BJ (cell line): Measurements from ENCODE around the gene ZBTB6. TPM values are rescaled to one million over a fixed set of nuclear protein-coding genes. Genes with fewer than 3 reads are reported as not detected.

Source experiments
- CTCF ChIA-PET: fragments of 350-600 bp; formaldehyde crosslinking; extraction: SDS; loops from one replicate; lab custom pipeline; 2021; ENCODE audit warnings: antibody characterized with exemption, inconsistent platforms; lab: Yijun Ruan, JAX
- POLR2A ChIA-PET: fragments of 300-600 bp; sonication (Branson Sonifier 250); formaldehyde crosslinking; extraction: SDS; loops from one replicate; lab custom pipeline; 2021; ENCODE audit warnings: antibody characterized with exemption; lab: Charles Lee
- DNase-seq: peaks from one replicate; pipeline ENCODE4 v3.0.0-alpha.2; 2011; ENCODE audit warnings: low read depth
- H3K27me3 ChIP-seq: 2 replicates; pipeline ENCODE4 v1.6.0; 2011; ENCODE audit warnings: low read length; ENCODE audit not compliant: control insufficient read depth, insufficient read depth
- H3K36me3 ChIP-seq: 2 replicates; pipeline ENCODE4 v1.5.1; 2011; ENCODE audit warnings: low read length; ENCODE audit not compliant: control insufficient read depth, insufficient read depth
- H3K4me3 ChIP-seq: 2 replicates; pipeline ENCODE4 v1.5.1; 2011; ENCODE audit warnings: low read depth, mild to moderate bottlenecking, control low read depth, low read length
- CTCF ChIP-seq: IDR thresholded peaks from 2 replicates; pipeline ENCODE4 v1.5.1; 2011; ENCODE audit warnings: low read depth, mild to moderate bottlenecking, control low read depth, inconsistent platforms, low read length, moderate library complexity; ENCODE audit not compliant: insufficient read depth
- polyA plus RNA-seq: library from polyadenylated mRNA; depleted of rRNA; stranded (reverse); fragments of >200 nt; gene quantifications from 2 replicates; pipeline ENCODE4 v1.2.3, GENCODE V29; 2011

Gene ZBTB6
- polyA plus RNA-seq, 1 experiment = 2.5 TPM

DNA sequence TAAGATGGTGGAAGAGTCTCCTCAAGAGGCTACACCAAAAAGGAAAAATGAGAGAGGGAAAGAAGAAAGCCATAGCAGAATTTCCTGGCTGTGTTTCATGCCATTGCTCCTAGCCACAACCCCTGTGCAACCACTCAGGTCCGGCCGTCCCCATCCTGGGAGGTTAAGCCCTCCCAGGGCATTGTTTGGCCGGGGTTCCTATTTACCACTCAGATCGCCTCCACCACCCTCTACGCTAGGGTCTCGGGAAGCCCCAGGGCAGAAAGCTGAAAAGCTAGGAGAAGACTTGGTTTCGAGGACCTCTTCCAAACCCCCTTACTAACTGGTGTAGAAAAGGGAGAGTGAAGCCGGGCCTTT lies 8.7 kb downstream of the ZBTB6 start:
- Histone ChIP-seq H3K36me3 (no peaks in the 10 kb centered on the region; the same call in 1 of the 2 replicates), H3K4me3 (peak overlapping the region; percentile 61), H3K27me3 (no peaks in the 10 kb centered on the region)
- ChIA-PET CTCF (interaction anchor here (0.7 to 1.5 kb wide), 3 partner anchors 13 to 87 kb away, joined by 3 to 4 read pairs (median 3); no protein-coding TSS in a partner anchor), POLR2A (no interaction called here)
- DNase-seq = no peak
- no peak for TF ChIP-seq CTCF

- H3K27me3 ChIP-seq = no peaks in the 10 kb centered on the region
- TF ChIP-seq CTCF = no peak
- POLR2A ChIA-PET = no interaction called here
- no peaks in the 10 kb centered on the region; the same call in none of the 2 replicates for H3K36me3 ChIP-seq
- DNase-seq = no peak
- CTCF ChIA-PET = no interaction called here
- no peak overlapping the region for H3K4me3 ChIP-seq
Observed at GRCh38 chr9:122900791-122901190, 12.3 kb downstream of the ZBTB6 start.

DNA sequence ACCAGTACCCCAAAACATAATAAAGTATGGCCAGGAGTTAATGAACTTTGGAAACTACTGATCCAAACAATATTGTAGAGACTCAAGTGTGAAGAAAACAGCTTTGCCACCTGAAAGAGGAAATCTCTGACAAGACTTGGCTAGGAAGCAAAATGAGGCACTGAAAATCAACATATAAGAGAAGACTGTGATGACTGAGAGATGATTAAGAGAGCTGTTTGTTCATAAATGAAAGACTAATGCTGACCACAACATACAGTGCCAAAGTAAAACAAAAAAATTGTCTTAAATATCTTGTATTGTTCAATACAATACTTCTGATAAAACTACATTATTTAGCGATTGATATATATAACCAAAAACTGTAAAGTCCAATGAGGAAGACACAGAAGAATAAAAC lies 15.2 kb downstream of the ZBTB6 start:
- no peak for TF ChIP-seq CTCF
- peaks cover 2% of the 10 kb centered on the region for H3K36me3 ChIP-seq
- POLR2A ChIA-PET = no interaction called here
- no peaks in the 10 kb centered on the region for H3K27me3 ChIP-seq
- no peak for DNase-seq
- H3K4me3 ChIP-seq = no peak overlapping the region
- CTCF ChIA-PET = interaction anchor here (0.9 kb wide), 1 partner anchor 94 kb away, joined by 3 read pairs; no protein-coding TSS in a partner anchor

DNA sequence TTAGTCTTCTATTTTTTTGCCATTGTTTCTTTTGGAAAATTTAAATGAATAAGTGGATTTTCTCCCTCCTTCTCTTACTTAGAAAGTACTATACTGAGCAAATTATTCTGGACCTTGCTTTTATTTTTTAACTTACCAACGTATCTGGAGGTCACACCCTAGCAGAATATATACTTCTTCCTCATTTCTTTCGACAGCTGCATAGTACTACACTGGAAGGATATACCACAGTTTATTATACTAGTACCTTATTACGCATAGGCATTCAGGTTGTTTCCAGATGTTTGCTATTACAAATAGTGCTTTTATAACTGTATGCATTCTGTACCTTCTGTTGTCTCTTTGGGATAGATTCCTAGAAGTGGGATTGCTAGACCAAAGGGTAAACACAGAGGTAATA lies 24.6 kb downstream of the ZBTB6 start:
- Histone ChIP-seq H3K36me3 (peaks cover 4% of the 10 kb centered on the region), H3K4me3 (no peak overlapping the region), H3K27me3 (no peaks in the 10 kb centered on the region)
- ChIA-PET POLR2A (no interaction called here), CTCF (no interaction called here)
- no peak for DNase-seq
- TF ChIP-seq CTCF = no peak

- Histone ChIP-seq H3K4me3 (no peak overlapping the region), H3K27me3 (no peaks in the 10 kb centered on the region), H3K36me3 (peaks cover 16% of the 10 kb centered on the region)
- POLR2A ChIA-PET = no interaction called here
- CTCF ChIA-PET = interaction anchor here (0.5 to 1.3 kb wide), 4 partner anchors 10 to 735 kb away, joined by 3 read pairs; no protein-coding TSS in a partner anchor
- DNase-seq = no peak
- TF ChIP-seq CTCF = no peak
Observed at GRCh38 chr9:122883125-122883524, 30.0 kb downstream of the ZBTB6 start.
